SK-N-MC (cell line): ENCODE results near the gene ASB11.

Experiments
- EZH2 ChIP-seq: fragments of 200-600 bp; sonication (generic); IDR thresholded peaks from one replicate; pipeline ENCODE4 v1.6.1; 2017; ENCODE audit warnings: antibody characterized with exemption
- POLR2AphosphoS5 ChIP-seq: IDR thresholded peaks from 2 replicates; pipeline ENCODE4 v1.6.1; 2012; ENCODE audit warnings: mild to moderate bottlenecking, low read depth, low read length, borderline replicate concordance

- TF ChIP-seq POLR2AphosphoS5: no peak
- TF ChIP-seq EZH2: no peak
These were observed 19.1 kb upstream of the ASB11 start for GRCh38 chrX:15334561-15334960.
